ENCODE measurements around the gene PLA2G2A. TPM values are rescaled to one million over a fixed set of nuclear protein-coding genes. Genes with fewer than 3 reads are reported as not detected.
A peak's percentile ranks its signal among the peaks of the same experiment; 100 is the strongest.

The PLA2G2A gene
- total RNA-seq, 1 experiment from 2014 or later, result 7.1 TPM

- Histone ChIP-seq H3K79me2 (ENCODE audit: insufficient read depth, low read length) (no peaks in the 10 kb centered on the region), H4K8ac (replicated peaks; ENCODE audit: insufficient read length, low read depth, low read length) (no peak overlapping the region), H3K14ac (ENCODE audit: insufficient read depth, low read length) (no peak overlapping the region), H4K5ac (ENCODE audit: insufficient read length, low read depth, low read length) (no peak overlapping the region), H3K27ac (ENCODE audit: insufficient read length, low read depth, low read length) (no peak overlapping the region), H3K9me3 (ENCODE audit: control insufficient read depth, low read depth, low read length) (no peaks in the 10 kb centered on the region), H4K20me1 (ENCODE audit: control insufficient read depth, insufficient read depth, insufficient read length) (no peaks in the 10 kb centered on the region), H3T11ph (ENCODE audit: low read length) (no peak overlapping the region), H2AK5ac (ENCODE audit: insufficient read length, low read length) (no peak overlapping the region), H3K27me3 (ENCODE audit: insufficient read depth, low read length) (no peaks in the 10 kb centered on the region), H2BK20ac (ENCODE audit: low read depth, low read length, poor library complexity, severe bottlenecking) (no peak overlapping the region), H3K79me1 (ENCODE audit: insufficient read depth, low read depth, low read length, poor library complexity, severe bottlenecking) (no peaks in the 10 kb centered on the region), H3K9ac (ENCODE audit: extremely low read depth, insufficient read length, low read length) (no peak overlapping the region), H2BK15ac (ENCODE audit: low read depth, low read length) (0 out of 2 replicates have a peak overlapping the region, but pooled peaks have one; percentile 37), H2AFZ (ENCODE audit: low read length) (no peak overlapping the region), H2BK5ac (ENCODE audit: insufficient read length, low read length) (no peak overlapping the region), H2BK12ac (ENCODE audit: insufficient read length, low read depth, low read length) (no peak overlapping the region), H3K4me2 (ENCODE audit: insufficient read depth, insufficient read length, low read length) (no peak overlapping the region), H2BK120ac (ENCODE audit: low read depth, low read length, poor library complexity, severe bottlenecking) (no peak overlapping the region), H3K4ac (ENCODE audit: low read depth, low read length) (no peak overlapping the region), H3K23ac (ENCODE audit: insufficient read length, low read depth, low read length) (no peak overlapping the region), H3K23me2 (ENCODE audit: insufficient read length, low read depth, low read length, poor library complexity, severe bottlenecking) (no peaks in the 10 kb centered on the region), H3K18ac (ENCODE audit: insufficient read length, low read depth, low read length) (no peak overlapping the region), H3K4me1 (ENCODE audit: insufficient read depth, low read length) (no peaks in the 10 kb centered on the region; the same call in 1 of the 2 replicates), H4K91ac (ENCODE audit: insufficient read length, low read depth, low read length) (no peak overlapping the region), H3K56ac (ENCODE audit: insufficient read length, low read depth, low read length) (no peak overlapping the region)
- no peak overlapping the region for H3K4me3 Mint-ChIP-seq
- 0 out of 7 replicates have a peak overlapping the region, but pooled peaks of 1 of the 3 experiments have one; percentile 3 for H3K27ac Mint-ChIP-seq
- H3K27me3 Mint-ChIP-seq (ENCODE audit: low read depth), result no peaks in the 10 kb centered on the region; the same call in 1 of the 2 replicates
- TF ChIP-seq, protein P1, sequence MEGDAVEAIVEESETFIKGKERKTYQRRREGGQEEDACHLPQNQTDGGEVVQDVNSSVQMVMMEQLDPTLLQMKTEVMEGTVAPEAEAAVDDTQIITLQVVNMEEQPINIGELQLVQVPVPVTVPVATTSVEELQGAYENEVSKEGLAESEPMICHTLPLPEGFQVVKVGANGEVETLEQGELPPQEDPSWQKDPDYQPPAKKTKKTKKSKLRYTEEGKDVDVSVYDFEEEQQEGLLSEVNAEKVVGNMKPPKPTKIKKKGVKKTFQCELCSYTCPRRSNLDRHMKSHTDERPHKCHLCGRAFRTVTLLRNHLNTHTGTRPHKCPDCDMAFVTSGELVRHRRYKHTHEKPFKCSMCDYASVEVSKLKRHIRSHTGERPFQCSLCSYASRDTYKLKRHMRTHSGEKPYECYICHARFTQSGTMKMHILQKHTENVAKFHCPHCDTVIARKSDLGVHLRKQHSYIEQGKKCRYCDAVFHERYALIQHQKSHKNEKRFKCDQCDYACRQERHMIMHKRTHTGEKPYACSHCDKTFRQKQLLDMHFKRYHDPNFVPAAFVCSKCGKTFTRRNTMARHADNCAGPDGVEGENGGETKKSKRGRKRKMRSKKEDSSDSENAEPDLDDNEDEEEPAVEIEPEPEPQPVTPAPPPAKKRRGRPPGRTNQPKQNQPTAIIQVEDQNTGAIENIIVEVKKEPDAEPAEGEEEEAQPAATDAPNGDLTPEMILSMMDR (conservative IDR thresholded peaks at IDR 0.05), result no peak
- DNase-seq, result no peak
- H3K36me3 Mint-ChIP-seq (ENCODE audit: insufficient read depth in 1 of 3, low read depth in 3 of 3), result peaks cover 0 to 4% (median 0%) of the 10 kb centered on the region in 3 experiments; a peak in 1 of 7 replicates
- peaks cover 0 to 5% of the 10 kb centered on the region in 2 experiments; a peak in 2 of 5 replicates for H3K9me3 Mint-ChIP-seq
- WGBS (ENCODE audit: extremely low coverage, insufficient read length, low lambda C conversion rate), result no CpG with 5 or more reads among the region's 5 CpGs
- peaks cover 3% of the 10 kb centered on the region in 2 experiments for H3K4me1 Mint-ChIP-seq
Observed at GRCh38 chr1:19969898-19970660, 9.3 kb downstream of the PLA2G2A start.

Data from H9 (cell line).